Dedifferentiated amniotic fluid mesenchymal stem cell (primary cell): ENCODE data around the gene SLCO6A1.
A peak's percentile ranks its signal among the peaks of the same experiment; 100 is the strongest.

Experiments used
- DNase-seq: peaks from one replicate; pipeline ENCODE4 v3.0.0-alpha.2; 2016; ENCODE audit errors: extremely low spot score

SLCO6A1 gene

DNA sequence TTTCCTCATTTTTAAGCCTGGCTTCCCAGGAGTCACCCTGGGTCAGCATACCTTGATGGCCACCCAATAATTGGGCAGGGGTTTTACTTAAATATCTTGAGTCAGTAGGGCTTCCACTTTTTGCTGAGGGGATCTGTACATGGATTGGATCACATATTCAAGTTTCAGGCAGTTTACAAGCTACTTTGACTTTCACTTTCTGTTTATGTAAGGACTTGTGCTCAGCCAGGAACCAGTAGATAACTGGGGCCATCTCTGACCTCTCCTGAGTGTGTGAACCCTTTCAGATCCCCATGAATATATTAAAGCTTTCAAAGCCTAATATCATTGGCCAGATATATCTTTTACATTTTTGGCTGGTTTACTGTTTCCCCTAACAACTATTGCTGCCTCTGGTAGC lies 45.1 kb downstream of the SLCO6A1 start:
- DNase-seq: no peak

DNA sequence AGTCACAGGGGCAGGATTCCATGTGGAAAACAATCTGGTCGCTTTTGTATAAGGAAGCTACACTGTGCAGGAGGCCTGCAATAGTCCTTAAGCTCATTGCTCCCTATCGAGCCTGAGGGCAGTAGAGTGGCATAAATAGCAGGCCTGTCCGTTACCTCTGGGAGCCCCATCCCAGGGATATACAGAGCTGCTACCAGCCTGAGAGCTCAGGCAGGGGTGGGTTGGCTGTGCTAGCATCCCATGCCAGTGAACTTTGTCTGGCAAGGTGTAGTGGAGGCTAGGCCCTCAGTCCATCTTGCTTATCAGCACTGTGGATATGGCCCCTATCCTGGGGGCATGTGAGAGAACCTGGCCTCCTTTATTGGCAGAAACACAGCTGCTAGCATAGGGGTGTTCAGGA lies 47.7 kb downstream of the SLCO6A1 start:
- DNase-seq: no peak

DNA sequence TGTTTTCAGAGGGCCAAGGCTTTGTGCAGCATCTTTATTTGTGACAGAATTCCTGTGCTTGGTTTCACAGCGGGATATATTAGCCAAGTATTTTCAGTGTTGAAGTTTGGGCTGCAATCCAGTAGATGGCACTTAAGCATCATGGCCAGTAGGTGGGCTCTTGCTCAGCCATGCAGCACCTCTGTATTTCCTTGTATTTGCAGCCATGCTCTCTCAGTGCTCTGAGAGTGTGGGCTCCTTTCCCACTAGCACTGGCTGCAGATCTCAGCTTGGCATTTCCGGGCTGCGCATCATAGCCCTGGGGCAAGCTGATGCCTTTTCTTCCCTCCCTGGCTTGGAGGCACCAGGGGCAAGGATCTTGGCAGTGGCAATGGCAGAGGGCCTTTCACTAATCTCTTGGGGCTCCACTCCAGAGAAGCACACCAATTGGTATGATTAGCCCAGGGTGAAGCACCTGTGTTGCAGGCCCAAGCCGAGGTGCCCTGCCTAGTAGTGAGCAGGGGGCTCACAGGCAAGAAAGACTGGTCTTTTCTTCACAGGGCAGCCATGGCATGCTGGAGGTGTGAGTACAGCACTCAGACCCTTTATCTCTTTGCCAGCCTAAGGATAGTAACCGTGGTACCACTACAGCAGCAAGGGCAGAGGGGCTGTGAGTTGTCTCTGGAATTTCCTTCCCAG lies 48.3 kb downstream of the SLCO6A1 start:
- DNase-seq: no peak

DNA sequence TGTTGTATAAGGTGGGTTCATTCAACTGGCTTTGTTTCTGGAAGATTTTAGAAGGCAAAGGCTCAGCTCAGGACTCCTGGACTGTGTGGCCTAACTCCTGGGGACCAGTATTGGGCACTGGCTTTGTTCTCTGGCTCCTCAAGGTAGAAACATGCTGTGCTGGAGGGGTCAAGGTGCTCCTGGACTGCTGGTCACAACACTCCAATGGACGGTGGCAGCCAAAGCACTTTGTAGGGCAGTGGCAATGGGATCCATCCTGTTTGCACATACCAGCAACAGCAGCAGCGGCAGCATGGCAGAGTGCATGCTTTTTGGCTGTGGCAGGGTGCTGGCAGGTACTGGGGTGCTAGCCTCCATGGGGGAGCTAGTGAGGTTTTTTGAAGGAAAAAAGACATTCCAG lies 65.3 kb downstream of the SLCO6A1 start:
- no peak for DNase-seq

- DNase-seq: no peak
These were observed 77.2 kb downstream of the SLCO6A1 start for GRCh38 chr5:102421647-102422046.

- no peak for DNase-seq
These were observed 80.3 kb downstream of the SLCO6A1 start for GRCh38 chr5:102418531-102418930.

- DNase-seq: no peak
These were observed 84.4 kb downstream of the SLCO6A1 start for GRCh38 chr5:102414448-102414847.

DNA sequence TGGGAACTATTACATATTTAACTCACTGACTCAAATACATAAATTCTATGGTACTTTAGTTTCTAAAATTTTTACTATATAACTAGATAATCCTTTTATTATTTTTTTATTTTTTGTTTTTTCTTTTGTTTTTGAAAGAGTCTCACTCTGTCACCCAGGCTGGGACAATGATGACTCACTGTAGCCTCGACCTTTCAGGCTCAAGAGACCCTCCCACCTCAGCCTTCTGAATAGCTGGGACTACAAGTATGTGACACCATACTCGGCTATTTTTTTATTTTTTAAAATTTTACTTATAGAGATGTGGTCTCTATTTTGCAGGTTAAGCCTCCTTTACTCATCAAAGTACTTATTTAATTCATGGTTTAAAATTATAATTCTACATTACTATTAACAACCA lies 110.6 kb downstream of the SLCO6A1 start:
- DNase-seq: no peak

GRCh38 chr5:102385365-102385764 lies 113.4 kb downstream of the SLCO6A1 start:
- no peak for DNase-seq

GRCh38 chr5:102380174-102380573 lies 118.6 kb downstream of the SLCO6A1 start:
- no peak for DNase-seq

DNA sequence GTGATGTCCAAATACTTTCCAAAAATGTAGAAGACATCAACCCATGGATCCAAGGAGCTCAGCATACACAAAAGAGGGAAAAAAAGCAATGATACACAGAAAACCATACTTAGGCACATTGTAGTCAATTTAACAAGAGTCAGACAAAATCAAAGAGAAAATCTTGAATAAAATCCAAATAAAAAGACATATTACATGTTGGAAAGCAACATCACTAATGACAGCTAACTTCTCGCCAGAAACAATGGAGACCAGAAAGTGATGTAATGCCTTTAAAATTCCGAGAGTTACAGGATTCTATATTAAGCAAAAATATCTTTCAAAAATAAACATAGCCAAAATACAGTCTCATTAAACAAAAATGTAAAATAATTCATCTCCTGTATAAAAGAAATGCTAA lies 122.9 kb downstream of the SLCO6A1 start:
- DNase-seq: no peak

GRCh38 chr5:102375272-102375671 lies 123.5 kb downstream of the SLCO6A1 start:
- peak; percentile 66 for DNase-seq

DNA sequence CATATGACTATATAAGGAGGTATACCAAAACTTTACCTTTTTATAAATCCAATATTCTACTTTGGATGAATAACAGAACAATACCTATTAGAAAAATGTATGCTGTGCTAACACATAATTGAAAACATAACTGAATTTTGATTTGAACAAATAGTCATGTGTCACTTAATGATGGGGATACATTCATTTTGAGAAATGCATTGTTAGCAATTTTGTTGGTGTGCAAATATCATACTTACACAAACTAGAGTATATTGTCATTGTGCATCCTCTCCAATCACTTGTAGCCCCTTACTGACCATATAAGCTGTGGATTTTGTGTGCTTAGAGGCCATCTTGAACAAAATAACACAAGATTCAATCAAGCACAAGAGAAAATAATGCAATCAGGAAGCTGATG lies 130.4 kb downstream of the SLCO6A1 start:
- DNase-seq: no peak

GRCh38 chr5:102341681-102342288 lies 157.0 kb downstream of the SLCO6A1 start:
- no peak for DNase-seq

- no peak for DNase-seq
These were observed 174.1 kb downstream of the SLCO6A1 start for GRCh38 chr5:102324714-102325113.
